ENCODE data around the gene ZNF236.

Gene ZNF236

DNA sequence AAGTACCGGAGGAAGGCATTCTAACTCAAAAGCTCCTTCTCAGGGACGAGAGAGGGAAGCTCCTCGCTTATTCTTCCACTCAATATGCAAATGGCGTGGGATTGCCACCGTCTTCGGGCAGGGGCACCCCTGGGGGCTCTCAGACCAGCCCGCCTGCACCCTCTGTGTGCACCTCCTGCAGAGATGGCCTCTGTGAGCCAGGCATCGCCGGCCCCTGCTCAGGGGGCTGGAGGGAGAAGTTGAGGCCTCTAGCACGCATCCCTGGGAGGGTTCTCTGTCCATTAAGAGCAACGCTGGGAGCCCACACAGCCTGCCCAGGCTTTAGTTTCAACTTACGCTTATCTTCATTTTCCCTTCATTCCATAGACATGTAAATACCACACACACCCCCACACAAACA, 184.9 kb downstream of the ZNF236 start:
- H3K4me1 ChIP-seq (ENCODE audit: control insufficient read depth, insufficient read depth, low read length), result no peaks in the 10 kb centered on the region
- no peaks in the 10 kb centered on the region for H3K36me3 ChIP-seq (ENCODE audit: insufficient read depth, low read length)
- H3K4me2 ChIP-seq (ENCODE audit: low read length), result no peak overlapping the region
- no peak overlapping the region for H3K9ac ChIP-seq (ENCODE audit: low read depth, low read length)
- H3K9me3 ChIP-seq (replicated peaks; ENCODE audit: low read length), result no peaks in the 10 kb centered on the region
- H3K27me3 ChIP-seq (ENCODE audit: control insufficient read depth, insufficient read depth, low read length), result peaks cover 80% of the 10 kb centered on the region
- H3K4me3 ChIP-seq (ENCODE audit: low read length), result no peak overlapping the region

DNA sequence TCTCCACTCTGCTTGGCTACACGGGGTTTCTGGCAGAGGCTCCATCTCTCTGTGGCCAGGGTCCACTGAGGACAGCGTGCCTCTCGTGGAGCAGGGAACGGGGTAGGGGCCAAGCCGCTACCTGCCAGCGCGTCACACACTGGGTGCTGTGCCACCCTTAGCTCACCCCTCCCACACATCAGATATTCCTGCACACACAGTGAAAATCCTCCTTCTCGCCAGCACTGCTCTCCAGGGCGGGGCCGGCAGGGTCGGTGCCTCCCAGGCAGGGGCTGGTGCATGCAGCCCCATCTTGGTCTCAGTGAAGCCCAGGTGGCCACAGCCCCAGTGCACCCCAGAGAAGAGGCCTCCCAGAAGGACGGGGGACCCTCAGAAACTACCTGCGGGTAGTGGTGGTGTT, 185.6 kb downstream of the ZNF236 start:
- Histone ChIP-seq H3K36me3 (ENCODE audit: insufficient read depth, low read length) (no peaks in the 10 kb centered on the region), H3K27me3 (ENCODE audit: control insufficient read depth, insufficient read depth, low read length) (peaks cover 82% of the 10 kb centered on the region), H3K9ac (ENCODE audit: low read depth, low read length) (no peak overlapping the region), H3K9me3 (replicated peaks; ENCODE audit: low read length) (no peaks in the 10 kb centered on the region), H3K4me2 (ENCODE audit: low read length) (no peak overlapping the region), H3K4me3 (ENCODE audit: low read length) (no peak overlapping the region), H3K4me1 (ENCODE audit: control insufficient read depth, insufficient read depth, low read length) (no peaks in the 10 kb centered on the region)

DNA sequence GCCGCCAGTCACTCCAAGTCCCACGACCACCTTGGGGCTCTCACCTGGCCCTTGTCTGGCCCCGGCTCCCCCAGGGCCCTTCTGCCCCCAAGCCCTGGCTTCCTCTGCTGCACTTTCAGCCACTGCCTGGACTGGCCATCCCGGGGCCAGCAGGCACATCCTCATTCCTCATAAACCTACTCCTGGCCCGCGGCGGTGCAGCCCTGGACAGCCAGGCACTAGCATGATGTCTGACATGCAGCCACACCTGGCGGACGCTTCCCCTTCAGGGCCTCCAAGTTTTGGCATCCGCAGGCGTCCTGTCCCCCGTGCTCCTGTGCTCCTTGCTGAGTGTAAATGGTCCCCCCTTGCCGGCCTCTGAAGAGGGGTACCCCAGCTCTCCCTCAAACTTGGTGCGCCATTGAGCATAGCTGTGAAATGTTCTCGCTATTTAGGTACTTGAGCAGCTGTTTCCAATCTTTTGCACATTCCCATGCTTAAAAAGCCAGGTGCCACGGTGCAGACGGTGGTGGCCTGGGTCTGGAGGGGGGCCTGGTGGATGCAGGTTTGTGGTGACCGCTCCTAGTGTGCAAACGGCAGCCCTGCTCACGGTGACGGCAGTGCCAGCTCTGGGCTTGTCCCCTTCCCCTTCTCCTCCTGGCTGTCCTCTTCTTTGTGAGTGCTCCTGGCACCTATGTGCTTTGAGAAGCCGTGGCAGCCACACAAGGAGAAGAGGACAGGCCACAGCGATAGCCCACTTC, 186.4 kb downstream of the ZNF236 start:
- no peak overlapping the region for H3K4me2 ChIP-seq (ENCODE audit: low read length)
- H3K4me1 ChIP-seq (ENCODE audit: control insufficient read depth, insufficient read depth, low read length), result no peaks in the 10 kb centered on the region
- no peak overlapping the region for H3K4me3 ChIP-seq (ENCODE audit: low read length)
- H3K9ac ChIP-seq (ENCODE audit: low read depth, low read length), result no peak overlapping the region
- H3K9me3 ChIP-seq (replicated peaks; ENCODE audit: low read length), result no peaks in the 10 kb centered on the region
- H3K36me3 ChIP-seq (ENCODE audit: insufficient read depth, low read length), result no peaks in the 10 kb centered on the region
- peaks cover 82% of the 10 kb centered on the region for H3K27me3 ChIP-seq (ENCODE audit: control insufficient read depth, insufficient read depth, low read length)

DNA sequence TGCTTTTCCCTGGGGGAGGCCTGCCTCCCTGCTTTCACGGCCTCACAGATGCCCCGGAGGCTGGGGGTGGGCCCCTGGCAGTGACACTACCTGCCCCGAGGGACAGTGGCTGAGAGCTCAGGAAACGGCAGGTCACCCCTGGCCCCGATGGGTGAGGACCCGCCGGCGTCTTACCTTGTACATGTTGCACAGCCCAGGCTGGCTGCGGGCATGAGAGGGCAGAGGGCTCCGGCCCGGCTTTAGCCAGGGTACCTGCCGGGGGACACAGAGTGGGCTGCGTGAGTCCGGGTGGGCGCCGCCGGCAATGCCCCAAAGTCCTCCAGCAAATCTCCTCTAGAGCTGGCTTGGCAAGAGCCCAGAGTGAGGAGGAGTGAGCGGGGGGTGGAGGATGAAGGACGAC, 187.3 kb downstream of the ZNF236 start:
- H3K36me3 ChIP-seq (ENCODE audit: insufficient read depth, low read length), result no peaks in the 10 kb centered on the region

DNA sequence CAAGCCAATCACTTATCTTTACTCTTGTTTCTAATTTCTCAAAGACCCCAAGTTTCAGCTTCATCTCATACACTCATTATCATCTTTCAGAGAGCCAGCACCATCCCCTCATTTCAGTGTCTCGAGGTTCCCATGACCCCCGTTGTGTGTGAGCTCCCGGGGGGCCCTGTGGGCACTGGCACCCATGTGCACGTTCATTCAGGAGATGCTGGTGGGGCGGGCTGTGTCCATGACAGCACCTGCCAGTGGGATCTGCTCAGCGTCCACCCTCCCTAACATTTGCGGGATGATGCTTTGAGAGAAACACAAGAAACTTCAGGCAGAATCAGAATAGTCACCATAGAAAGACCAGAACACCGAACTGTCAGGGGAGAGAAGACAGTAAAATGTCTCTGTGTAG, 189.8 kb downstream of the ZNF236 start:
- no peaks in the 10 kb centered on the region for H3K9me3 ChIP-seq (replicated peaks; ENCODE audit: low read length)
- H3K36me3 ChIP-seq (ENCODE audit: insufficient read depth, low read length), result no peaks in the 10 kb centered on the region
- no peak overlapping the region for H3K9ac ChIP-seq (ENCODE audit: low read depth, low read length)
- H3K4me3 ChIP-seq (ENCODE audit: low read length), result no peak overlapping the region
- H3K4me1 ChIP-seq (ENCODE audit: control insufficient read depth, insufficient read depth, low read length), result no peaks in the 10 kb centered on the region
- H3K4me2 ChIP-seq (ENCODE audit: low read length), result no peak overlapping the region
- H3K27me3 ChIP-seq (ENCODE audit: control insufficient read depth, insufficient read depth, low read length), result peaks cover 60% of the 10 kb centered on the region

More for the DNA sequence above, 187.3 kb downstream of the ZNF236 start:
- Histone ChIP-seq H3K4me3 (ENCODE audit: low read length) (no peak overlapping the region), H3K9me3 (replicated peaks; ENCODE audit: low read length) (no peaks in the 10 kb centered on the region), H3K4me1 (ENCODE audit: control insufficient read depth, insufficient read depth, low read length) (no peaks in the 10 kb centered on the region), H3K4me2 (ENCODE audit: low read length) (no peak overlapping the region), H3K9ac (ENCODE audit: low read depth, low read length) (no peak overlapping the region), H3K27me3 (ENCODE audit: control insufficient read depth, insufficient read depth, low read length) (peaks cover 78% of the 10 kb centered on the region)

DNA sequence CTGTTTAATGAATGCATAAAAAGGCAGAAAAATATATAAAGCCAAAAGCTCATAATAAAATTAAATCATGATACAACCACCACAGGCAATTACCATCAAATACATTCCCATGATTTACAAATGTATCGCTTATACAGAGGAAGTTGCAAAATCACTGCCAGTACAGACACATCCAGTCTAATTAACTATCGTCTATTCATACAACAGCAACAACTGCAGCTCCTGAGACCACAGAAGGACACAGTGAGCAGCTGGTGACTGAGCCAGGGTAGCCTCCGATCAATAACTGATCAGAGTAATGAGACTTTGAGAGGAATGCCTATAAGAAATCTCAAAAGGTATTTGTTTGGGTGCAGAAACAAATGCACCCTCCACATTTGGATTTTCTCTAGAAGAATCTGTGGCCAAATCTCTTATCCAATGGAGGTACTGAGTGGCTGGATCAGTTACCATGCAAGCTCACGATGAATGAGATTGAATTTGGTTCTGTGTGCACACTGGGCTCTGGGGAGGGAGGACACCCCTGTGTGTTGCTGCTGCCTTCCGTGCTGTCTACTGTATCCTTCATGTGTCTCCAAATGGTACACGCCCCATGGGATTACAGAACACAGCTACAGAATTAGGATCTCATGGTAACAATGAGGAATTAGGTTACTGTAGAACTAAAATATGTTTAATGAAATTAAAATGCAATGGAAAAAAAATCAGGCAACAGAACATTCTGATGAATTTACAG, 190.6 kb downstream of the ZNF236 start:
- no peak overlapping the region for H3K9ac ChIP-seq (ENCODE audit: low read depth, low read length)
- H3K4me2 ChIP-seq (ENCODE audit: low read length), result no peak overlapping the region
- no peaks in the 10 kb centered on the region for H3K9me3 ChIP-seq (replicated peaks; ENCODE audit: low read length)
- H3K4me1 ChIP-seq (ENCODE audit: control insufficient read depth, insufficient read depth, low read length), result no peaks in the 10 kb centered on the region
- H3K27me3 ChIP-seq (ENCODE audit: control insufficient read depth, insufficient read depth, low read length), result peaks cover 53% of the 10 kb centered on the region
- no peak overlapping the region for H3K4me3 ChIP-seq (ENCODE audit: low read length)
- no peaks in the 10 kb centered on the region for H3K36me3 ChIP-seq (ENCODE audit: insufficient read depth, low read length)

DNA sequence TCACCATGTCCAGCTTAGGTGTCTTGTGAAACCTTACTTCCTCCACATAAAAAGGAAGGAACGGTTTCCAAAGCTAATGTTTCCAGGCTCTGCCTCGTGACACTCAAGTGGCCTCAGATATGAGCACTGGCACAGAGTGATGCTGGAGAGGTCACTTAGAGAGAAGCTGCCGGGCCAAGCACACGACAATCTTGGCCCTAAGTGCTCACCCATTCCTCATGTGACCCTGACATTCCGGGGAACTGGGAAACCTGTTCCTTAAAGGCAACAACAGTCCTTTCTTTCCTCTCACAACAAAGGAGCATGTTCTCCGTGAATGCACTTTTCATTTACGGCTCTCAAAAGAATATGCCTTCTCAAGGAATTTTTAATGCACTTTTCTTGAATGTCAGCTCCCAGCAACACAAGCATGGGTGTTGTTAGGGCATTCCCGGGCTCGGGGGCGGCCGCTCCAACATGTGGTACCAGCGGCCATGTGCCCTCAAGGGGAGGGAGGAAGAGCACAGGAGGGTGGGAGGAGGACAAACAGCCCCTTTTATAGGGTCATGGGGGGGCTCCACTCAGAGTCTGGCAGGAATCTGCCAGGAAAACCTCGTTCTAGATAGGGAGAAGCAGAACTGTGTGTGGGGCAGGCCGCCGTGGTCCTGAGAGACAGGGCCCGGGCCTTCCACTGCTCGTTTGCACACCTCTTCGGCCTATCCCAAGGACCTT, 191.6 kb downstream of the ZNF236 start:
- Histone ChIP-seq H3K9me3 (replicated peaks; ENCODE audit: low read length) (no peaks in the 10 kb centered on the region), H3K4me3 (ENCODE audit: low read length) (no peak overlapping the region), H3K9ac (ENCODE audit: low read depth, low read length) (no peak overlapping the region), H3K4me1 (ENCODE audit: control insufficient read depth, insufficient read depth, low read length) (no peaks in the 10 kb centered on the region), H3K4me2 (ENCODE audit: low read length) (no peak overlapping the region), H3K36me3 (ENCODE audit: insufficient read depth, low read length) (no peaks in the 10 kb centered on the region), H3K27me3 (ENCODE audit: control insufficient read depth, insufficient read depth, low read length) (peaks cover 49% of the 10 kb centered on the region)

DNA sequence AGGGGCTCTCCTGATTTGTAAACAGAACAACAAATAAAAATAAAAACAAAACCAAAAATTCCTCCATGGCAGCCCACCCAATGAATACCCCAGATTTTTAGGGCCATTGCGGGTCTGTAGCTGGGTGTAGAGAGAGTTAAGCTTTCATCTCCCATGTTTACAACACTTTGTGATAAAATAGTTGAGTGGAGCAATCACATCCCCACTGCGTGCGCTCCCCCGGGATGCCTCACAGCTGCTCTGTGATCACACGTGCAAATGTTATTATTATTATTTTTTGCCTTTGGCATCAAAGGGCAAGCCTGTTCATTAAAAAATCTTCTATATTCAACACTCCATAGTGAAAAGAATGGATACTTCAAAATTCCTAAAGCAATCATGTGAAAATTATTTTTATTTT, 192.2 kb downstream of the ZNF236 start:
- H3K9me3 ChIP-seq (replicated peaks; ENCODE audit: low read length), result no peaks in the 10 kb centered on the region
- H3K4me1 ChIP-seq (ENCODE audit: control insufficient read depth, insufficient read depth, low read length), result no peaks in the 10 kb centered on the region
- no peaks in the 10 kb centered on the region for H3K36me3 ChIP-seq (ENCODE audit: insufficient read depth, low read length)
- no peak overlapping the region for H3K4me2 ChIP-seq (ENCODE audit: low read length)
- no peak overlapping the region for H3K4me3 ChIP-seq (ENCODE audit: low read length)
- H3K9ac ChIP-seq (ENCODE audit: low read depth, low read length), result no peak overlapping the region
- H3K27me3 ChIP-seq (ENCODE audit: control insufficient read depth, insufficient read depth, low read length), result peaks cover 47% of the 10 kb centered on the region

DNA sequence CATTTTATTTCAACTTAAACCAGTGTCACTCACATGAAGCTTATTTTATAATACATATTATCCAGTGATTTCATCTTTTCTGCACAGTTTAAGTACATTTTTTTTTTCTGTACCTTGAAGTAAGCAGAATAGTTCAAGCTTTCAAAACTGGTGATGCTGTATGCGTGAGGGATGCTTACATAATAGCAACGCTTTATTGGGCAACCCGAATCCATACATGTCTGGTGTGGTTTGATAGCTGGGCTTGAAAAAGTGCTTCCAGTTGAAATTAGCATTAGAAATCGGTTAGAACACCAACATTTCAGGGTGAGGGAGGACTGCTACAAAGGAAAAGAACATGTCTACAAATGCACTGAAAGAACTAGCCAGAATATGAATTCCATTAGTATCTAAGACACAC, 192.8 kb downstream of the ZNF236 start:
- Histone ChIP-seq H3K36me3 (ENCODE audit: insufficient read depth, low read length) (no peaks in the 10 kb centered on the region), H3K4me1 (ENCODE audit: control insufficient read depth, insufficient read depth, low read length) (no peaks in the 10 kb centered on the region), H3K9ac (ENCODE audit: low read depth, low read length) (no peak overlapping the region), H3K9me3 (replicated peaks; ENCODE audit: low read length) (no peaks in the 10 kb centered on the region), H3K4me2 (ENCODE audit: low read length) (no peak overlapping the region), H3K4me3 (ENCODE audit: low read length) (no peak overlapping the region), H3K27me3 (ENCODE audit: control insufficient read depth, insufficient read depth, low read length) (peaks cover 44% of the 10 kb centered on the region)

DNA sequence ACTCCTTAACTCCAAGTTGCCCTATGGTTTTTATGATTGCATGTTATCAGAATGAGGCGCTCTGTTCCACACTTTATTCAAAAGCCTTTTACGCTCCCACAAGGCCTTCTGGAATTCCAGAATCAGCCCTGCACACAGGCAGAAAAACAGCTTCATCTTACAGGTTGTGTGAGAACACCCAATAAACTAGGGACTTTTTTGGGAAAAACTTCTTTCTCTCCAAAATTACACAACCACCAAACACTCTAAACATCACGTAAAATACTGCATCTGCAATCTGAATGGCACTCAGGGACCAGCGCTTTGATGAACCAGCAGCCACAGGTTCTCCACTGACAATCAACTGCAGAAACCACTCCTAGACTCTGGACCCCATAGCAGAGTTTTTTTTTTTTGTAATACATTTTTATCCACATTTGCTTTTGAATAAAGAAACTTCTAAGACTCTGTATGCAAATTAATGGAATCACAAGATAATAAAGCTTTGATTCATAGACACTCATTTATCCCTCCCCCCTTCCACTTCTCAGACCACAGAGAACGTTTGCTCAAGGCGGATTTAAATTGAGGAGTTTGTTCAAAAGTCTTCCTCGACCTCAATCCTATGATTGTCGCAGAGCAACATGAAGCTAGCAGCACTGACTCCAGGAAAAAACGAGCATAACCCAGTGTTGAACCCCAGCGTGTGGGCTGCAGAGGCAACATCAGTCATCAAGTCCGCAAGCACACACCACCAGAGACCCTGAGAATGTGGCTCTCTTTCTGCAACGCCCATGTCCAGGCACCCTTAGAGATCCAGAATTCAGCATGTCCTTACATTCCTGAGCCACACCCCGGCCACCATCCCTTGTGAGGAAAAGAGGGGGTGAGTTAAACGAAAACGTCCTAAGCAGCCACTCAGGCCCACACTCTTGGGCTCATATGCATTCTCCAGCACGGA, 193.7 kb downstream of the ZNF236 start:
- H3K27me3 ChIP-seq (ENCODE audit: control insufficient read depth, insufficient read depth, low read length), result peaks cover 35% of the 10 kb centered on the region
- H3K4me3 ChIP-seq (ENCODE audit: low read length), result no peak overlapping the region
- no peaks in the 10 kb centered on the region for H3K36me3 ChIP-seq (ENCODE audit: insufficient read depth, low read length)
- no peaks in the 10 kb centered on the region for H3K9me3 ChIP-seq (replicated peaks; ENCODE audit: low read length)
- no peak overlapping the region for H3K4me2 ChIP-seq (ENCODE audit: low read length)
- H3K4me1 ChIP-seq (ENCODE audit: control insufficient read depth, insufficient read depth, low read length), result no peaks in the 10 kb centered on the region
- no peak overlapping the region for H3K9ac ChIP-seq (ENCODE audit: low read depth, low read length)

DNA sequence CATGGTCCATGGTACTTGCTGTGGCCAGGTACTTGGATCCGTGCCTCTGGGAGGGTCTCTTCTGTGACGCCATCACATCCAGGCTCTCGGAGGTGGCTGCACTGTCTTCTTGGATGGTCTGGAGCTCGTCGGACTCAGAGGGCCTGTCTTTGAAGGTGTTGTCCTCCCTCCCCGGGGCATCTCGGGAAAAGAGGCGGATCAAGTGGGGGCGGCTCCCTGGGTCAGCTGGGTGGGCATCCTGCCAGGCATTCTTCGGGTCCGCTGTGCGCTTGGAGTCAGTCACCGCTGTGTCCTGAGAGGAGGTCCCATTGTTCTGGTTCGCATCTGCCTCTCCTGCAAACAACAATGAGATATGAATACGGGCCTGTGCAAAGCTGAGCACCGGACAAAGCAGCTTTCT, 194.6 kb downstream of the ZNF236 start:
- H3K36me3 ChIP-seq (ENCODE audit: insufficient read depth, low read length), result no peaks in the 10 kb centered on the region
- H3K9me3 ChIP-seq (replicated peaks; ENCODE audit: low read length), result no peaks in the 10 kb centered on the region

More for the DNA sequence above, 194.6 kb downstream of the ZNF236 start:
- Histone ChIP-seq H3K4me3 (ENCODE audit: low read length) (no peak overlapping the region), H3K27me3 (ENCODE audit: control insufficient read depth, insufficient read depth, low read length) (peaks cover 26% of the 10 kb centered on the region), H3K9ac (ENCODE audit: low read depth, low read length) (no peak overlapping the region), H3K4me2 (ENCODE audit: low read length) (no peak overlapping the region), H3K4me1 (ENCODE audit: control insufficient read depth, insufficient read depth, low read length) (no peaks in the 10 kb centered on the region)
